ENCODE measurements around the gene DPYSL3.

DNA sequence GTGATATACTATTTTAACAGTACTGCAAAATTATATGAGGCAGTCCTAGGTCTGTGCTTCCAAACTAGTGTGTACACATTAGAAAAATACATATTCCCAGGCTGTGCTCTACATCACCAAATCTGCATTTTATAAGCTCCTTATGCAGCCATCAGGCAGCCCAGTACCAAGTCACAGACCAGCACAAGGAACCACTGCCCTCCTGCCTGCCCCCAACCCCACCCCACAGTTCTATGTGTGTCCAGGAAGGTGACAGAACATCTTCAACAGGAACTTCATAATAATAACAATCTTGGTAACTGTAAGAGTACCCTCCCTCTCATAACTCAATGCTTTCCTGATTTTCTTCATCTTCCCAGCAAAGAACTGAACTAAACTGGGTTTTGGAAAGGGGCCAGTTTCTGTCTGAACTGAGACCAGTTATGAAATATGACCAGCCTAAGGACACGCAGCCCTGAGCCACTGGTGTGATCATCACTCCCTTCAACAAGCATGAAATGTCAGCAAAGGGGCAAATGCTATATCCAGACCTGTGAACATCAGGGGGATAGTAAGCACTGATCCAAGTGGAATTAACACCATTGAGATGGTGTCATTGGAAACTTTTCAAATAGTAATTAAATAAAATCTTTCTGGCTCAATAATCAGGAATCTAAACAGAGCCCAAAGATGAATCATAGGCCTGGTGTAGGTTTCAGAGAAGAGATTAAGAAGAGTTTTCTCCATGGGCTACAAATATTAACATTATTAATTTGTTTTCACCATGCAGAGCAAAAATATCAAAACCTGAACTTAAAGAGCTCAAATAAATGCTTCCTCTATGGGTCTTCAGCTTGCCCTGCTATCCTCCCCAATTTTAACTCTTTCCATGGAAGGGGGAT is 82.1 kb downstream of the DPYSL3 start:
- TF ChIP-seq CTCF (IDR thresholded peaks at IDR 0.05; ENCODE audit: insufficient read depth, low read length) (no peak), POLR2AphosphoS5 (IDR thresholded peaks at IDR 0.05; ENCODE audit: low read depth) (no peak), GABPA (IDR thresholded peaks at IDR 0.05; ENCODE audit: low read depth) (no peak)
- TF ChIP-seq, protein P1, sequence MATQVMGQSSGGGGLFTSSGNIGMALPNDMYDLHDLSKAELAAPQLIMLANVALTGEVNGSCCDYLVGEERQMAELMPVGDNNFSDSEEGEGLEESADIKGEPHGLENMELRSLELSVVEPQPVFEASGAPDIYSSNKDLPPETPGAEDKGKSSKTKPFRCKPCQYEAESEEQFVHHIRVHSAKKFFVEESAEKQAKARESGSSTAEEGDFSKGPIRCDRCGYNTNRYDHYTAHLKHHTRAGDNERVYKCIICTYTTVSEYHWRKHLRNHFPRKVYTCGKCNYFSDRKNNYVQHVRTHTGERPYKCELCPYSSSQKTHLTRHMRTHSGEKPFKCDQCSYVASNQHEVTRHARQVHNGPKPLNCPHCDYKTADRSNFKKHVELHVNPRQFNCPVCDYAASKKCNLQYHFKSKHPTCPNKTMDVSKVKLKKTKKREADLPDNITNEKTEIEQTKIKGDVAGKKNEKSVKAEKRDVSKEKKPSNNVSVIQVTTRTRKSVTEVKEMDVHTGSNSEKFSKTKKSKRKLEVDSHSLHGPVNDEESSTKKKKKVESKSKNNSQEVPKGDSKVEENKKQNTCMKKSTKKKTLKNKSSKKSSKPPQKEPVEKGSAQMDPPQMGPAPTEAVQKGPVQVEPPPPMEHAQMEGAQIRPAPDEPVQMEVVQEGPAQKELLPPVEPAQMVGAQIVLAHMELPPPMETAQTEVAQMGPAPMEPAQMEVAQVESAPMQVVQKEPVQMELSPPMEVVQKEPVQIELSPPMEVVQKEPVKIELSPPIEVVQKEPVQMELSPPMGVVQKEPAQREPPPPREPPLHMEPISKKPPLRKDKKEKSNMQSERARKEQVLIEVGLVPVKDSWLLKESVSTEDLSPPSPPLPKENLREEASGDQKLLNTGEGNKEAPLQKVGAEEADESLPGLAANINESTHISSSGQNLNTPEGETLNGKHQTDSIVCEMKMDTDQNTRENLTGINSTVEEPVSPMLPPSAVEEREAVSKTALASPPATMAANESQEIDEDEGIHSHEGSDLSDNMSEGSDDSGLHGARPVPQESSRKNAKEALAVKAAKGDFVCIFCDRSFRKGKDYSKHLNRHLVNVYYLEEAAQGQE (IDR thresholded peaks at IDR 0.05; ENCODE audit: insufficient replicate concordance, low read depth) = no peak
